GM12878 (cell line): ENCODE measurements around the gene TNRC18. TPM values are rescaled to one million over a fixed set of nuclear protein-coding genes. Genes with fewer than 3 reads are reported as not detected.

Experiments used
- ATAC-seq: fragments of 200-7000 bp; cut with Tn5 transposase; 3 replicates; pipeline ENCODE4 v1.9.1; 2020; ENCODE audit warnings: mild to moderate bottlenecking, moderate library complexity
- BruUV-seq: library from RNA; stranded (reverse); fragments of 400-500 nt; replicated peaks from 2 replicates; lab custom pipeline; 2021; lab: Mats Ljungman, UMichigan
- CTCF ChIA-PET: fragments of 300-600 bp; sonication (Branson Sonifier 250); formaldehyde crosslinking; extraction: SDS; loops from one replicate; lab custom pipeline; 2021; ENCODE audit warnings: inconsistent platforms; lab: Yijun Ruan, JAX
- POLR2A ChIA-PET: fragments of 350-600 bp; formaldehyde crosslinking; extraction: SDS; loops from one replicate; lab custom pipeline; 2021; ENCODE audit warnings: inconsistent platforms; lab: Charles Lee
- RAD21 ChIA-PET: fragments of 300-600 bp; sonication (Branson Sonifier 250); formaldehyde crosslinking; loops from one replicate; lab custom pipeline; 2023; ENCODE audit warnings: antibody characterized with exemption; ENCODE audit not compliant: unreplicated experiment; lab: Charles Lee
- SMC1A ChIA-PET: fragments of 300-600 bp; sonication (Branson Sonifier 250); formaldehyde crosslinking; loops from one replicate; lab custom pipeline; 2023; ENCODE audit not compliant: unreplicated experiment, uncharacterized antibody; lab: Charles Lee
- DNase-seq: peaks from one replicate; pipeline ENCODE4 v3.0.0-alpha.2; 2011; ENCODE audit warnings: low read depth, low spot score
- FAIRE-seq: peaks from 3 replicates; lab custom pipeline; 2011; peaks lifted over from hg19 to GRCh38; lab: Jason Lieb, UNC
- H2AFZ ChIP-seq: 2 replicates; pipeline ENCODE4 v1.6.0; 2011; ENCODE audit warnings: low read depth, low read length, control low read depth; ENCODE audit not compliant: control insufficient read depth
- H3K27ac ChIP-seq: 2 replicates; pipeline ENCODE4 v1.5.1; 2011; ENCODE audit warnings: control low read depth; ENCODE audit not compliant: control insufficient read depth, insufficient read depth
- H3K27me3 ChIP-seq, 2 experiments: replicated peaks in 1 of 2; 2 replicates each; pipeline versions ENCODE4 v1.6.0 to v1.6.1; 2011; ENCODE audit warnings: low read length in 1 of 2; ENCODE audit not compliant: control insufficient read depth in 2 of 2, insufficient read depth in 2 of 2
- H3K36me3 ChIP-seq, 2 experiments: 2 replicates each; pipeline ENCODE4 v1.5.1; 2011; ENCODE audit warnings: low read length in 1 of 2; ENCODE audit not compliant: control insufficient read depth in 2 of 2, insufficient read depth in 2 of 2
- H3K4me1 ChIP-seq: 2 replicates; pipeline ENCODE4 v1.6.1; 2011; ENCODE audit warnings: mild to moderate bottlenecking, low read length, moderate library complexity, mixed read lengths; ENCODE audit not compliant: control insufficient read depth, insufficient read depth
- H3K4me2 ChIP-seq: 2 replicates; pipeline ENCODE4 v1.6.0; 2011; ENCODE audit warnings: control low read depth; ENCODE audit not compliant: control insufficient read depth, insufficient read depth
- H3K4me3 ChIP-seq: fragments of 200-600 bp; sonication (generic); 2 replicates; pipeline ENCODE4 v1.5.1; 2016
- H3K79me2 ChIP-seq: 2 replicates; pipeline ENCODE4 v1.6.0; 2011; ENCODE audit warnings: low read length; ENCODE audit not compliant: control insufficient read depth, insufficient read depth
- H3K9ac ChIP-seq: 2 replicates; pipeline ENCODE4 v1.8.0; 2011; ENCODE audit warnings: low read length, control low read depth, mixed read lengths; ENCODE audit not compliant: control insufficient read depth, insufficient read depth
- H3K9me3 ChIP-seq: replicated peaks from 3 replicates; pipeline ENCODE4 v1.5.1; 2011; ENCODE audit warnings: mild to moderate bottlenecking, low read length; ENCODE audit not compliant: control insufficient read depth, insufficient read depth
- H4K20me1 ChIP-seq: 2 replicates; pipeline ENCODE4 v1.6.0; 2011; ENCODE audit not compliant: control insufficient read depth, insufficient read depth
- CBX3 ChIP-seq: fragments of 200-600 bp; sonication (generic); IDR thresholded peaks from 2 replicates; pipeline ENCODE4 v1.6.1; 2016; ENCODE audit warnings: low read depth, borderline replicate concordance
- CHD2 ChIP-seq: IDR thresholded peaks from 2 replicates; pipeline ENCODE4 v1.6.1; 2011; ENCODE audit warnings: low read depth, low read length, improper control_type of control experiment, borderline replicate concordance
- CREB1 ChIP-seq: IDR thresholded peaks from 2 replicates; pipeline ENCODE4 v1.6.1; 2012; ENCODE audit warnings: low read depth, mild to moderate bottlenecking, inconsistent platforms
- FOXM1 ChIP-seq: IDR thresholded peaks from 2 replicates; pipeline ENCODE4 v1.6.1; 2012; ENCODE audit warnings: low read depth, mild to moderate bottlenecking, inconsistent platforms, low read length, moderate library complexity
- POLR2A ChIP-seq: IDR thresholded peaks from 2 replicates; pipeline ENCODE4 v1.6.1; 2011; ENCODE audit warnings: low read depth, mild to moderate bottlenecking, low read length
- STAT1 ChIP-seq: fragments of 450-650 bp; conservative IDR thresholded peaks from 2 replicates; pipeline ENCODE4 v1.6.1; 2014; ENCODE audit warnings: antibody characterized with exemption, mild to moderate bottlenecking
- TCF12 ChIP-seq: IDR thresholded peaks from 2 replicates; pipeline ENCODE4 v1.6.1; 2011; ENCODE audit warnings: low read depth, mild to moderate bottlenecking, low read length
- ZZZ3 ChIP-seq: IDR thresholded peaks from 2 replicates; pipeline ENCODE4 v1.6.1; 2011; ENCODE audit warnings: low read depth; ENCODE audit not compliant: control insufficient read depth, insufficient read length
- WGBS: methylation state at CpG from one replicate; pipeline ENCODE4 v1.1.6; 2016; ENCODE audit warnings: low lambda C conversion rate; ENCODE audit not compliant: insufficient replicate concordance, insufficient coverage; ENCODE audit errors: missing lambda C conversion rate; 5-methylcytosine and 5-hydroxymethylcytosine counted together
- in situ Hi-C: fragments of 300-500 bp; cut with MboI; formaldehyde crosslinking; loops from 9 replicates; pipeline ENCODE4 v1.14.3; 2018; ENCODE audit warnings: mixed read lengths
- intact Hi-C: fragments of 100-400 bp; cut with micrococcal nuclease; formaldehyde crosslinking; loops from one replicate; pipeline ENCODE4 v1.14.2; 2022; ENCODE audit not compliant: unreplicated experiment
- polyA plus RNA-seq, 11 experiments: library from polyadenylated mRNA; depleted of rRNA in 4 of 11; unstranded in 6 of 11; stranded (reverse) in 5 of 11; fragments of >200 nt; fragmentation: Nextera tagmentation in 4 of 11; fragmentation: Illumina TruSeq in 1 of 11; extraction: Ambion mirVana in 4 of 11; extraction: Trizol in 1 of 11; gene quantifications; 1 replicate in 1 of 11; 2 replicates in 10 of 11; pipeline versions ENCODE4 v1.2.1 to v1.2.3, GENCODE V29; 2011 to 2016; ENCODE audit warnings: inconsistent platforms in 2 of 11, missing spikeins in 2 of 11, low read depth in 1 of 11
- total RNA-seq, 4 experiments: library from RNA; depleted of rRNA in 3 of 4; stranded (reverse); fragments of >200 nt in 3 of 4; fragmentation: Illumina TruSeq in 1 of 4; extraction: Trizol in 1 of 4; gene quantifications; 2 replicates each; pipeline versions ENCODE4 v1.2.1 to v1.2.3, GENCODE V29; 2013 to 2021
- TF ChIP-seq, protein P1 (sequence below): IDR thresholded peaks from 2 replicates; pipeline ENCODE4 v1.6.1; 2012; ENCODE audit warnings: improper control_type of control experiment, low read depth, low read length; ENCODE audit not compliant: insufficient replicate concordance
- TF ChIP-seq, protein P2 (sequence below): IDR thresholded peaks from 2 replicates; pipeline ENCODE4 v1.6.1; 2012; ENCODE audit warnings: low read length, inconsistent platforms
- TF ChIP-seq, protein P3 (sequence below): fragments of 450-650 bp; IDR thresholded peaks from 2 replicates; pipeline ENCODE4 v1.6.1; 2017; ENCODE audit warnings: low read depth, mild to moderate bottlenecking, moderate library complexity

The TNRC18 gene
- total and polyA plus RNA-seq, 10 of the 15 experiments (the other 5 are each of a cell fraction or from before 2014, with no cell fraction given): 0.02 to 31.7 (median 5.4) TPM

DNA sequence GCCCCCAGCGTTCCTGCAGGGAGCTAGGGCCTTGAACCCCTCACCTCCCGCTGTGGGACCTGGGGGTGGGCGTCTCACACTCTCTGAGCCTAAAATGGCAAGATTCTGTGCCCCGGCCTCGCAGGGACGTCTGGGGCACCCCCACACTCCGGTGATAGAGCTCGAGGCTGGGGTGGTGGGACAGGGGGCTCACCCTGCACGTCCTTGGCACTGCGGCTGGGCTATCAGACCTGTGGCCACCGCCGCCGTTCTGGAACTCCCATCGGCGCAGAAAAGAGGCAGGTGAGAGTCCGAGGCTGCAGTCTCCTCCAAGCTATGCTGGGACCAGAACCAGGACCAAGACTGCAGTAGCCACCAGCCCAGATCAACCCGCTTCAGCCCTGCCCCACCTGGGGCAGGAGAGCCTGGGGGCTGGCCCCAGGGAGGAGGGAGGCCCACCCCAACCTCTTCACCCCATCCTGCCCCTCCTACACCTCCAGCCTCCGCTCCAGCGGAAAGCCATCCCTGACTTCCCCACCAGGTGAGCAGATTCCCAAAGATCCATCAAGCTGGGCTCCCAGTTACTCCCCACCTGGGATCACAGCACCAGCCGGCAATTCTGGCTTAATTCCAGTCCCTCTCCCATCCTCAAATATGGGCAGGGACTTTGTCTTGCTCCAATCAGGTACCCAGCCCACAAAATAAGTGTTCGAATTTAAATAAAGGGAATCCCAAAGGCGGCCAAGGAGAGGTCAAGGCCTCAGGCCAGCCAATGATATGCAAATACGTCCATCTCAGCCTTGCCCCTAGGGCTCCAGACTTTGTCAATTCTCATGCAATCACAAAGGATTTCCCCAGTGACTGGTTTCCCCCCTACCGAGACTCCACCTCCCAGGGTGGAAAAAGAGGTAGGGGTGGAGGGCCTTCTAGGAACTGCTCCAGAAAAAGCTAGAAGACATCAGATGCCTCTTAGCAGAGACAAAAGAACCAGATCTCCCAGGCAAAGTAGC lies 16.4 kb downstream of the TNRC18 start:
- DNase-seq: no peak
- 57% methylated on average over 23 of the region's 24 CpGs for WGBS
- ChIA-PET CTCF (interaction anchor here (1.1 to 1.4 kb wide), 3 partner anchors 11 to 151 kb away, joined by 3 to 4 read pairs (median 3); no protein-coding TSS in a partner anchor), POLR2A (interaction anchor here (0.6 to 2.1 kb wide), 3 partner anchors 10 to 300 kb away, joined by 7 to 12 read pairs (median 8); no protein-coding TSS in a partner anchor), RAD21 (no interaction called here), SMC1A (interaction anchor here (0.7 to 1.2 kb wide), 2 partner anchors 11 to 42 kb away, joined by 3 read pairs; no protein-coding TSS in a partner anchor)
- no TSS peak for BruUV-seq
- Histone ChIP-seq H3K79me2 (no peaks in the 10 kb centered on the region), H3K27ac (no peak overlapping the region), H3K4me2 (no peak overlapping the region), H3K36me3 (no peaks in the 10 kb centered on the region), H4K20me1 (no peaks in the 10 kb centered on the region), H3K9me3 (no peaks in the 10 kb centered on the region), H3K9ac (no peak overlapping the region), H2AFZ (no peak overlapping the region), H3K27me3 (0 out of 4 replicates have a peak, but pooled peaks cover 0 to 2% of the 10 kb centered on the region in 2 experiments), H3K4me3 (no peak overlapping the region), H3K4me1 (no peaks in the 10 kb centered on the region)
- in situ Hi-C loops (no loop called here), intact Hi-C loops (no loop called here)
- no peak for FAIRE-seq
- no peak for ATAC-seq
- TF ChIP-seq STAT1 (no peak), CREB1 (no peak), CBX3 (no peak), ZZZ3 (no peak), FOXM1 (no peak), POLR2A (no peak), TCF12 (no peak), CHD2 (no peak)
- TF ChIP-seq, protein P1, sequence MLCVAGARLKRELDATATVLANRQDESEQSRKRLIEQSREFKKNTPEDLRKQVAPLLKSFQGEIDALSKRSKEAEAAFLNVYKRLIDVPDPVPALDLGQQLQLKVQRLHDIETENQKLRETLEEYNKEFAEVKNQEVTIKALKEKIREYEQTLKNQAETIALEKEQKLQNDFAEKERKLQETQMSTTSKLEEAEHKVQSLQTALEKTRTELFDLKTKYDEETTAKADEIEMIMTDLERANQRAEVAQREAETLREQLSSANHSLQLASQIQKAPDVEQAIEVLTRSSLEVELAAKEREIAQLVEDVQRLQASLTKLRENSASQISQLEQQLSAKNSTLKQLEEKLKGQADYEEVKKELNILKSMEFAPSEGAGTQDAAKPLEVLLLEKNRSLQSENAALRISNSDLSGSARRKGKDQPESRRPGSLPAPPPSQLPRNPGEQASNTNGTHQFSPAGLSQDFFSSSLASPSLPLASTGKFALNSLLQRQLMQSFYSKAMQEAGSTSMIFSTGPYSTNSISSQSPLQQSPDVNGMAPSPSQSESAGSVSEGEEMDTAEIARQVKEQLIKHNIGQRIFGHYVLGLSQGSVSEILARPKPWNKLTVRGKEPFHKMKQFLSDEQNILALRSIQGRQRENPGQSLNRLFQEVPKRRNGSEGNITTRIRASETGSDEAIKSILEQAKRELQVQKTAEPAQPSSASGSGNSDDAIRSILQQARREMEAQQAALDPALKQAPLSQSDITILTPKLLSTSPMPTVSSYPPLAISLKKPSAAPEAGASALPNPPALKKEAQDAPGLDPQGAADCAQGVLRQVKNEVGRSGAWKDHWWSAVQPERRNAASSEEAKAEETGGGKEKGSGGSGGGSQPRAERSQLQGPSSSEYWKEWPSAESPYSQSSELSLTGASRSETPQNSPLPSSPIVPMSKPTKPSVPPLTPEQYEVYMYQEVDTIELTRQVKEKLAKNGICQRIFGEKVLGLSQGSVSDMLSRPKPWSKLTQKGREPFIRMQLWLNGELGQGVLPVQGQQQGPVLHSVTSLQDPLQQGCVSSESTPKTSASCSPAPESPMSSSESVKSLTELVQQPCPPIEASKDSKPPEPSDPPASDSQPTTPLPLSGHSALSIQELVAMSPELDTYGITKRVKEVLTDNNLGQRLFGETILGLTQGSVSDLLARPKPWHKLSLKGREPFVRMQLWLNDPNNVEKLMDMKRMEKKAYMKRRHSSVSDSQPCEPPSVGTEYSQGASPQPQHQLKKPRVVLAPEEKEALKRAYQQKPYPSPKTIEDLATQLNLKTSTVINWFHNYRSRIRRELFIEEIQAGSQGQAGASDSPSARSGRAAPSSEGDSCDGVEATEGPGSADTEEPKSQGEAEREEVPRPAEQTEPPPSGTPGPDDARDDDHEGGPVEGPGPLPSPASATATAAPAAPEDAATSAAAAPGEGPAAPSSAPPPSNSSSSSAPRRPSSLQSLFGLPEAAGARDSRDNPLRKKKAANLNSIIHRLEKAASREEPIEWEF: no peak
- TF ChIP-seq, protein P2, sequence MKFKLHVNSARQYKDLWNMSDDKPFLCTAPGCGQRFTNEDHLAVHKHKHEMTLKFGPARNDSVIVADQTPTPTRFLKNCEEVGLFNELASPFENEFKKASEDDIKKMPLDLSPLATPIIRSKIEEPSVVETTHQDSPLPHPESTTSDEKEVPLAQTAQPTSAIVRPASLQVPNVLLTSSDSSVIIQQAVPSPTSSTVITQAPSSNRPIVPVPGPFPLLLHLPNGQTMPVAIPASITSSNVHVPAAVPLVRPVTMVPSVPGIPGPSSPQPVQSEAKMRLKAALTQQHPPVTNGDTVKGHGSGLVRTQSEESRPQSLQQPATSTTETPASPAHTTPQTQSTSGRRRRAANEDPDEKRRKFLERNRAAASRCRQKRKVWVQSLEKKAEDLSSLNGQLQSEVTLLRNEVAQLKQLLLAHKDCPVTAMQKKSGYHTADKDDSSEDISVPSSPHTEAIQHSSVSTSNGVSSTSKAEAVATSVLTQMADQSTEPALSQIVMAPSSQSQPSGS: no peak
- TF ChIP-seq, protein P3, sequence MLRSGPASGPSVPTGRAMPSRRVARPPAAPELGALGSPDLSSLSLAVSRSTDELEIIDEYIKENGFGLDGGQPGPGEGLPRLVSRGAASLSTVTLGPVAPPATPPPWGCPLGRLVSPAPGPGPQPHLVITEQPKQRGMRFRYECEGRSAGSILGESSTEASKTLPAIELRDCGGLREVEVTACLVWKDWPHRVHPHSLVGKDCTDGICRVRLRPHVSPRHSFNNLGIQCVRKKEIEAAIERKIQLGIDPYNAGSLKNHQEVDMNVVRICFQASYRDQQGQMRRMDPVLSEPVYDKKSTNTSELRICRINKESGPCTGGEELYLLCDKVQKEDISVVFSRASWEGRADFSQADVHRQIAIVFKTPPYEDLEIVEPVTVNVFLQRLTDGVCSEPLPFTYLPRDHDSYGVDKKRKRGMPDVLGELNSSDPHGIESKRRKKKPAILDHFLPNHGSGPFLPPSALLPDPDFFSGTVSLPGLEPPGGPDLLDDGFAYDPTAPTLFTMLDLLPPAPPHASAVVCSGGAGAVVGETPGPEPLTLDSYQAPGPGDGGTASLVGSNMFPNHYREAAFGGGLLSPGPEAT: no peak
